Middle frontal gyrus (tissue), 1 donor: ENCODE measurements around the gene VIPR2.

Source experiments
- DNase-seq: peaks from one replicate; pipeline ENCODE4 v3.0.0-alpha.2; 2015; ENCODE audit warnings: low spot score; ENCODE audit errors: extremely low spot score

VIPR2 gene

DNA sequence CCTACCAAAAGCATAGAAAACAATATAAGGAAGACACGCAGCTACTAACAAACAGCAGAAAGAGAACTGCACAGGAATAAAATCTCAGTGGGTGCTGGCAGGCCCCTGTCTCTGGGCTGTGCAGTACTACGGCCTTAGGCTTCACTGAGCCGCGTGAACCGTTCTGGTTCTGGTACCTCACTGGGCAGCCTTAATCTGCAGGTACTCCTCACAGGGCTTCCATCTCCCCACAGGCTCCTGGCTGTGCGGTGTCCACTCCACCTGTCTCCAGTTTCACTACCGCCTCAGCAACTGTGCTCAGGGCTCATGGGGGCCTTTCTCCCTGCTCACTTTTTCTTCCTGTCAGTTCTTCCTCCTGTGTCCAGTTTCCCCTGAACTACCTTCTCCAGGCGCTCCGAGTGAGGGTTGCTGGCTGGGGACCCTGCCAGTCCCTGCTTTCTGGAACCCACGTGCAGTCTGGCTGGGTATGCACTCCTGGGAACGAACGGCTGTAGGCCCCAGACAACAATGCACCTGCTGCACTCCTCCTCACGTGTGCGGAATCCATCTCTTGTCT, 75.7 kb downstream of the VIPR2 start:
- no peak for DNase-seq

DNA sequence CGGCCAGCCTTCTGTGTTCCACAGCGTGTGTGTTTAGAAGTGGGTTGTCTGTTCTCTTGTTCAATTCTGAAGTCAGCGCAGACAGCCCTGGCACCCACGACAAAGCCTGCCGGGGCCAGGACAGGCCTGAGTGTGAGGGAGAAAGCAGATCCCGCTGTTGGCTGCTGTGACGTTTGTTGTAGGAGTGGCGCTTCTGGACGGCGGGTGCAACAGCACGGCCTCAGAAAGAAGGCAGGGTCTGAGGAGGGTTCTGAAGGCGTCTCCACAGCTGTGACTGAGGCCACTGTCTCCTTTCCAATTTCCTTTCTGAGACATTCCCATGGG, 76.2 kb downstream of the VIPR2 start:
- no peak for DNase-seq

DNA sequence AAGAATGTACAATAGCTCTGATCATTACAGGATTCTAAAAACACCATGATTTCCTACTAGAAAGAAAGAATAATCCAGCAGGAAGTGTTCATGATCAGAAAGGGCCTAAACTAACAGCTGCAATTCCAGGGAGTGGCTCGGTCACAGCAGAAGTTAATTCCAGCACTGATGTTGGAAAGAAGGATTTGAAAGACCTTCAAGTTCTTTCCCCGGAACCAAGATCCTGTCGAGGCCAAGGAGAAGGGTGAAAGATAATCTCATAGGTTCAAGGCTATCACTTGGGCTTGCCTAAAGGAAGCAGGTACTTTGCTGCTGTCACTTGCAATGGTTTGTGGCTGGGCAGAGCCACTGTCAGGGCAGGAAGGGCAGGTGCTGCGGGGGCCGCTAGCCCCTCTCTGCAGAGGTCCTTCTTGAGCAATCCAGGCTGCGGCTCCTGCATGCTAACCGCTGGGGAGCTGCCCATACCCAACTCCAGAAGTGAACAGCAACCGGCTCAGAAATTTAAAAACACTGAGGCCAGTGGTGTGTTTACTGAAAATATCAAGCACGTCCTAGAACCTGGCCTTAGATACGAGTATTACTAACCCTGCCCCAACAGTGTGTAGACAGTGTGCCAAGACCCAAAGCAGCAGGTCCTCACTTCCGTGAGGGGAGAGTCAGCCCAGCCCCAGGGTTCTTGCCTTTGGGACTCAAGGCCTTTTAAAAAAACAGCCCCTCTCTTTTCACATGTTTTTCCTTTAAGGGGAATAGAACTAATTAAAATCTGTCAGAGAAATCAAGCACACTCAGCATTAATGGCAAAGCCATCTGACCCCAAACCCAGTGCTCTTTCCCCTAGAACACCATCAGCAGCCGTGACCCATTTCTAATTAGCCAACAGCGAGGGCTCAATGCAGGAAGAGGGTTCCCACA, 76.8 kb downstream of the VIPR2 start:
- no peak for DNase-seq

DNA sequence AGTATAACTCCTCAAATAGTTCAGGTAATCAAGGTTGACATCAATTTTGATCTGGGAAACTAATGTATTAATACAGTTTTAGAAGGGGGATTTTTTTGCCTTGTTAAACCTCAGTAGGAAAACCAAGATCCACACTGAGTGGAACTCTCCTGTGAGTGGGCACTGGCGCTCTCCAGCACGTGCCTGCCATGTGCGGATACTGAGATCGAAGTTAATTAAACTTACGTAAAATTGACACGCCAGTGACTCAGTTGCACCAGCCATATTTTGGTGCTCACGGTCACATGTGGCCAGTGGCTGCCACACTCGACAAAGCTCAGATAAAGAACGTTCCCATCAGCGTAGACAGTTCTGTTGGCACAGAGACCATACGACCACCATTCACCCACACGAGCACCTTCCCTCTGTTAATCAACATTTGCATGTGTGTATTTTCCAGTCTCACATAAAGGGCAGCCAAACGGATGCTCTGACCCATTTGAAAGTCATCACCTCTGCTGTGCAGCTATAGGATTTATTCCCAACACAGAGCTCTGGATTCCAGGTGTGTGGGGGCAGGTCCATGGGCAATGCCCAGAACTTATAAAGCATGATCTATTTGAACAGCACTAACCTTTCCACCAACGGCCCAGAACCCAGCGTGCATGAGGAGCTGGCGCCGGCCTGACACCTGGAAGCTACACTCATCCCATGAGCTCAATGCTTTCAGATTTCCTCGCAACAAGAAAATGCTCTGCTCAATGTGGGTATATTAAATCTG, 77.7 kb downstream of the VIPR2 start:
- DNase-seq = no peak

DNA sequence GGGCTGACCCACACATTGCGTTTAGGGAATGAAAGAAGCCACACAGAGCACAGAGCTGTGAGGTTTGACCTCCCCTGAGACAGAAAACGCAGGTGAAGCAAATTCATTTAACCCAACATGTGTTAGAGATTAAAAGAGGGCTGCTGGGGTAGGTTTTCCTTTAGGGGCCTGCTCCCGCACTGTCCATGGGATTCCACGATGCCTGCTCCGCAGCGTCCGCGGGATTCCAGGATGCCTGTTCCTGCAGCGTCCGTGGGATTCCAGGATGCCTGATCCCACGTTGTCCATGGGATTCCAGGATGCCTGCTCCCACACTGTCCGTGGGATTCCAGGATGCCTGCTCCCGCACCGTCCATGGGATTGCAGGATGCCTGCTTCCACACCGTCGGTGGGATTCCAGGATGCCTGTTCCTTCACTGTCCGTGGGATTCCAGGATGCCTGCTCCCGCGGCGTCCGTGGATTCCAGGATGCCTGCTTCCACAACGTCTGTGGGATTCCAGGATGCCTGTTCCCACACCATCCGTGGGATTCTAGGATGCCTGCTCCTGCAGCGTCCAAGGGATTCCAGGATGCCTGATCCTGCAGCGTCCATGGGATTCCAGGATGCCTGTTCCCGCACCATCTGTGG, 78.7 kb downstream of the VIPR2 start:
- DNase-seq = no peak

DNA sequence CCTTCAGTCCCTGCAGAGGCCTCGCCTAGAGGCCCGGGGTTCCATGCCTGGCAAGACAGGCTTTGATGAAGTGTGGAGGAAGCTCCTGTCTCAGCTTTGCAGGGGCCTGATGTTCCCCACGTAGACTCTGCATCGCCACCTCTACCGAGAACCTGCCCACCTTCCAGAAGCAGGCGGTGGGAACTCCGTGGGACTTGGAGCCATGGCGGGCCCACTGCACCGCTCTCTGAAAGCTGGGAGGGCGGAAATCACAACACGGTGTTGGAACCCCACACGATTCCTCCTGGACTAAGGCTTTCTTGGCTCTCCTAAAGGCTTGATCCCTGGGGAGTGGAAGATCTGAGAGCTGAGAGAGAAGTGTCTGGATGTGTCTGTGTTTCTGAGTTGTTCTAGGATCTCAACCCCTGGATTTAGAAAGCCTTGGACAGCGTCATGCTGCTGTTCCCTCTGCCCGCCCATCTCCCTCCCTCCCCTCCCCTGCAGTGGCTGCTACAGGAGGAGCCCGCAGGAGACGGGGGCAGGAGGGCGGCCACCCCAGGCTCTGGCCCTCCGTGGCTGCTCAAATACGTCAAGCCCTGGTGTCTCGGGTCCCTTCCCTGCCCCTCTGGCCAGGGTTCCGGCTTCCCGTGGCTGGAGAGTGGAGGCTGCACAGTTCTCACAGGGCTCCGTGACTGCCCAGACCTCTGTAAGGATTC, 79.7 kb downstream of the VIPR2 start:
- DNase-seq = no peak

DNA sequence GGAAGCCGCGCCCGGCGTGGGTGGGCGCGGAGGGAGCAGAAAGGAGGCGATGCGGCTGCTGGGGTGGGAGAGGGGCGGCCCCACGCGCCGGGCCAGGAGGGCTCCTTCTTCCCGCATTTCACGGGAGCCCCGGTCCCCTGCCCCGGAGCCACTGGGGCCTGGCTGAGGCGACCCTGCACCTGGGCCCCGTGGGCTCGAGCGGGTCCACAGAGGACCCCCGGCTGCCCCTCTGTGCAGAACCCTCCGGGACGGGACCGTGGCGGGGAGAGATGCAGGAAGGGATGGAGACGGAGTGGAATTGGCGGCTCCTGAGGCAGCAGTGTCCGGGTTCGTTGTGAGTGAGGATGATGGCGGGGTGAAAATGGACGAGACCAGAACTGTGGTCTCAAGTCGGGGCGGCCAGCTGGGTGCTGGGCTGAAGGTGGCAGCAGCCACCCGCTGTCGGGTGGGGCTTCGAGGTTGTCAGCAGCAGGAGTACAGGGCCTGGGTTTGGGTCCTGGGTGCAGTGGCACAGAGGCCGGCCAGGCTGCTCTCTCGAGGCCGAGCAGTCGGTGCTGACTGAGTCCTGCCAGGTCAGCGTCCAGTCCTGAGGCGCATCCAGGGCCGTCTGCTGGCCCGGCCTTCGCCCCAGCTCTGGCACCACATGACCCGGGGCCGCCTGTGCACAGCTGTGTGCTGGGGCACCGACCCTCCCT, 80.4 kb downstream of the VIPR2 start:
- no peak for DNase-seq

DNA sequence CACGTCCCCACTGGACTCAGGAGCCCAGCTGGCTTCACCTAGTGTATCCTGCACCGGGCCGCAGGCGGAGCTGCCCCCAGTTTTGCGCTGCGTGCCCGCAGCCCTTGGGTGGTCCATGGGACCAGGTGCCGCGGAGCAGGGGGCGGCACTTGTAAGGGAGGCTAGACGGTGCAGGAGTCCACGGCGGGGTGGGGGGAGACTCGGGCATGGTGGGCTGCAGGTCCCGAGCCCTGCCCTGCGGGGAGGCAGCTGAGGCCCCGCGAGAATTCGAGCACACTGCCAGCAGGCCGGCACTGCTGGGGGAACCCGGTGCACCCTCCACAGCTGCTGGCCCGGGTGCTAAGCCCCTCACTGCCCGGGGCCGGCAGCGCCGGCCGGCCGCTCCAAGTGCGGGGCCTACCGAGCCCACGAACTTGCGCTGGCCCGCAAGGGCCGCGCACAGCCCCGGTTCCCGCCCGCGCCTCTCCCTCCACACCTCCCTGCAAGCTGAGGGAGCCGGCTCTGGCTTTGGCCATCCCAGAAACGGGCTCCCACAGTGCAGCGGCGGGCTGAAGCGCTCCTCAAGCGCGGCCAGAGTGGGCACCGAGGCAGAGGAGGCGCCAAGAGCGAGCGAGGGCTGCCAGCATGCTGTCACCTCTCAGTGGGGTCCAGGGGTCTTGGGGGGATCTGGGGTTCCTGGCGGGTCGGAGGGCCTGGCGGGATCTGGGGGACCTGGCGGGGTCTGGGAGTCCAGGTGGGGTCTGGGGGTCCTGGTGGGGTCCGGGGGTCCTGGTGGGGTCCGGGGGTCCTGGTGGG, 81.4 kb downstream of the VIPR2 start:
- no peak for DNase-seq

DNA sequence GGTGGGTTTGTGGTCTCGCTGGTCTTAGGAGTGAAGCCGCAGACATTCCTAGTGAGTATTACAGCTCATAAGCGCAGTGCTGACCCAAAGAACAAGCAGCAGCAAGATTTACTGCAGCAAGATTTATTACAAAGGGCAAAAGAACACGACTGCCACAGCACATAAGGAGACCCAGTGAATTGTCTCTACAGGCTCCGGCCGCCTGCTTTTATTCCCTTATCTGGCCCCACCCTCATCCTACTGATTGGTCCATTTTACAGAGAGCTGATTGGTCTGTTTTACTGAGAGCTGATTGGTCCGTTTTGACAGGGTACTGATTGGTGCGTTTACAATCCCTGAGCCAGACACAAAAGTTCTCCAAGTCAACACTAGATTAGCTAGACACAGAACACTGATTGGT, 82.1 kb downstream of the VIPR2 start:
- DNase-seq = no peak

DNA sequence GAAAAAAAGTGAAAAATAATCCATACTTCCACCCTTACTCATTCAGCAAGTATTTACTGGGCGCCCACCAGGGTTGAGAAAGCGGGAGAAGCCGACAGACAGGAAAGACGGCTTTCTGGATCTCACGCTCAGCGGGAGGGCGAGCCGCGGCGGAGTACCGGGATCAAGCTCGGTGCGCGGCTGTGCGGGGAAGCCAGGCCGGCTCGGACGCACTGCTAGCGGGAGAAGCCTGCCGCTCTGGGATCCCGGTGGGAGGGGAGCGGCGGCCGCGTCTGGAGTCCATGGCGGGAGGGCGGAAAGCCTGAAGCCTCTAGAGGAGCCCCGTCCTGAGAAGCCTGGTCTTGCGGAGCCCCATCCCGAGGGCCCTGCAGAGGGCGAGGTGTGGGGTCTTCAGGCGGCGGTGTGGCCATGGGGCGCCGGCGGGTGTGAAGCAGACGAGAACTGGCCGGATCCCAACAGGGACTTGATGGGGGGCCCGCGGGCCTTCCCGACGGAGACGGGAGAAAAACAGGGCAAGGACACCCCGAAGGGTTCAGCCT, 82.9 kb downstream of the VIPR2 start:
- no peak for DNase-seq

DNA sequence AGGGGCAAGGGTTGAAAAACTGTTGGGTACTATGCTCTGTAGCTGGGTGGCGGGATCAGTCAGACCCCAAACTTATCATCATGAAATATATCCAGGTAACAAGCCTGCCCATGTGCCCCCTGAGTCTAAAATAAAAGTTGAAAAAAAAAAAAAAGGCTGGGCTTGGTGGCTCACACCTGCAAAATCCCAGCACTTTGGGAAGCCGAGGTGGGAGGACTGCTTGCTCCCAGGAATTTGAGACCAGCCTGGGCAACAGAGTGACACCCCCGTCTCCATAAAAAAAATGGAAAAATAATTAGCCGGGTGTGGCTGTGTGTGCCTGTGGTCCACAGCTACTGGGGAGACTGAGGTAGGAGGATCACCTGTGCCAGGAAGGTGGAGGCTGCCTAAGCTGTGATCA, 83.5 kb downstream of the VIPR2 start:
- no peak for DNase-seq

DNA sequence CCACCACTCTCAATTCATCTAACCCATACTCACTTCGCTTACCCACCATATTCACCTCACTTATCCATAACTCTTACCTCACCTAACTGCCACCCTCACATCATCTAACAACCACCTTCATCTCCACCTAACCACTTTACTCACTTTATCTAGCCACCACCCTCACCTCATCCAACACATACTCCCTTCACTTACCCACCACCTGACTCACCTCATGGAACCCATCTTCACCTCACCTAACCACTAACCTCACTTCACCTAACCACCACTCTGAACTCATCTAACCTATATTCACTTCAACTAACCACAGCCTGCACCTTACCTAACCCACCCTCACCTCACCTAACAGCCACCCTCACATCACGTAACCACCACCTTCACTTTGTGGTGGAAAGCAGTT, 84.2 kb downstream of the VIPR2 start:
- no peak for DNase-seq

DNA sequence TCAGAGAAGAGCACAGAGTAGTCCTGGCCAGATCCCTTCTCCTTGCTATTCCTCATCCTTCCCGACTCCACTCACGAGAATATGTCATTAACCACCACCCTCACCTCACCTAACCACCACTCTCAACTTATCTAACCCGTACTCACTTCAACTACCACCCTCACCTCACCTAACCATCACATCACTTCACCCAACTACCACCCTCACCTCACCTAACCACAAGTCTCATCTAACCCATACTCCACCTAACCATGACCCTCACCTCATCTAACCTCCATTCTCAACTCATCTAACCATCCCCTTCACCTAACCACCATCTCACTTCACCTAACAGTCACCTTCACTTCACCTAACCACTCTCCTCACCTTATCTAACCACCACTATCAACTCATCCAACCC, 85.0 kb downstream of the VIPR2 start:
- no peak for DNase-seq

DNA sequence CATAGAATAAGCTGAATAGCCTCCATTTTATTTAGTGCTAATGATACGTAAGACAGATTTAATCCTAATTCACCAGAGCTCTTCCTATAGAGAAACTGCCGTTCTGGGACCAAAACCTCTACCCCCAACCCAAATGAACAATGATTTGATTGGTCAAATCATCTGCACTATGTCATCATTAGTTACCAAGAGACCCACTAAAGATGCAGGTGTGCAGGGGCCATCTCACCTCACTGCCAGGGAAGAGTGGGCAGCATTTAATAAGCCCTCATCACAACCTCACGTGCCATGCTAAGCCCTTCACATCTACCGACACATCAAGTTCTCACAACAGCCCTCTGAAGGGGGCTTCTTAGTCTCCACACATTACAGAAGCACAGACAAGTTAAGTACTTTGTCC, 87.0 kb downstream of the VIPR2 start:
- no peak for DNase-seq

DNA sequence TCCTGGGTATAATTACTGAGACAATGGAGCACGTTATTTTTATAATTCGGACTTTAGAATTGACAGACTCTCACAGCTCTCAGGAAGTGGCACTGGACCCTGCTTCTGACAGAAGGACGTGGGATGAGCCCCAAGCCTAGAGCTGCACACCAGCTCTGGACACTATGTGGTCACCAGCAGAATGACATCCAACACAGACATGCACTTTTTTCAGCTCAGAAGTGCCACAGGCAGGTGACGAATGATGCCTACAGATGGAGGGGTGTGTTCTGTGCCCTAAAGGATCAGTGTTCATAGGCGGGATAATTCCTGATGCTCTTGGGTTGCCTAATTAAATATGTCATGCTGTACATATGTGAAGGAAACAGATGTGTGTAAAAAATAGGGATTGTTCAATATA, 87.9 kb downstream of the VIPR2 start:
- DNase-seq = no peak

DNA sequence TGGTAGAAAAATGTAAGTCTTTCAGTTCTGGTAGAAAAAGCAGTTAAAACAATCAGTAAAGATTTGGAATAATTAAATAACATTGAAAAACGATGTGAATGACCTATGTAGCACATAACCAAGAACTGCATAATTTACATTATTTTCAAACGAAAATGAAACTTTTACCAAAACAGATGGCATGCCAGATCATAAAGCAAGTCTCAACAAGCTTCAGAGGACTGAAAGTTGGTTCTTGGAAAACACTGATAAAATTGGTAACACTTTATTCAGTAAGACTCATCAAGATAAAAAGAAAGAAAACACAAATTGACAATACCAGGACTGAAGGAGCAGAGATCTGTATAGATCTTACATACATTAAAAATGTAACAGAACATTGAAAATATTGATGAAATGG, 92.8 kb downstream of the VIPR2 start:
- DNase-seq = no peak

DNA sequence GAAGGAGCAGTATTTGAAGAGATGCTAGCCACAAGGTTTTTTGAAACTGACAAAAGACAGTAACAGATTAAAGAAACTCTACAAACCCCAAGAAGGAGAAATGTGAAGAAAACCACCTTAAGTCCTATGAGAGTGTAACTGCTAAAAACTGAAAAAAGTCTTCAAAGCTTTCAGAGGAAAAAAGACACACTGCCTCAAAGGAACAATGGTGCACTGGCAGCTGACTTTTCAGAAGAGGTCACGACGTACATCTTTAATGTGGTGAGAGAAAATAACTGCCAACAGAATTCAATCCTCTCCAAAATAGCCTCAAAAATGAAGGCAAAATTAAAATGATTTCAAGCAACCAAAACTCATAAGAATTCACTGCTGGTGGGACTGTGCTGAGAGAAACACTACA, 94.0 kb downstream of the VIPR2 start:
- DNase-seq = no peak

DNA sequence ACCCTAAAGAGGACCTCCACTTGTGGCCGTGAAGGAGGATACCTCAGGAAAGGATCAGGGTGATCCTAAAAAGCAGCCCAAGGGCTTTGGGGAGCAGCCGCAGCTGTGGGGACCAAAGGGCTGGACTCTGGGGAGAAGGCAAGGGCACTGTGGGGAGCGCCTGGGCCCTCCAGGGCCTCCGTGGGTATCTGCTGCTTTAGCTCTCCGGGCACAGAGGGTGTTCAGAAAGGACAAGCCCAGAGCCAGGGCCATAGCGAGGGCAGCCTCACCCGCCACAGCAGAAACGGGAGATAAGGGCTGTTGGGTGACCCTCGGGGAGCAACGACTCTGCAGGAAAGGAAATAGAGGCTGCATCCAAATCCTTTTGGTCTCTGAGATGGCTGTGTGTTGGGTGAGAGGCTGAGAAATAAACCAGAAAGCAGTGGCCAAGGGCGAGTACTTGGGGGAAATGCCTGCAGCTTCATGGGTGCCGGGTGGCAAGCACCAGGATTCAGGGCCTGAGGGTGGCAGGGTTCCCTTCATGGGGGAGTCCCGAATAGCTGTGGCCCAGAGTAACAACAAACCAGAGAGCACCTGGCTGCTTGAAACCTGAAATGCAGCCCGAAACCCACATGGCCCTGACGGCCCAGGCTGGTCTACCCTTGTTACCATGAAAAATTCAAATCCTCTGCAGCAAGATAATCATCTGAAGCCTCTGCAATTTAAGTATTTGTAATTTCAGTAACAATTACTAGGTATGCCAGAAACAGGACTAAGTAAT, 95.2 kb downstream of the VIPR2 start:
- DNase-seq = no peak

DNA sequence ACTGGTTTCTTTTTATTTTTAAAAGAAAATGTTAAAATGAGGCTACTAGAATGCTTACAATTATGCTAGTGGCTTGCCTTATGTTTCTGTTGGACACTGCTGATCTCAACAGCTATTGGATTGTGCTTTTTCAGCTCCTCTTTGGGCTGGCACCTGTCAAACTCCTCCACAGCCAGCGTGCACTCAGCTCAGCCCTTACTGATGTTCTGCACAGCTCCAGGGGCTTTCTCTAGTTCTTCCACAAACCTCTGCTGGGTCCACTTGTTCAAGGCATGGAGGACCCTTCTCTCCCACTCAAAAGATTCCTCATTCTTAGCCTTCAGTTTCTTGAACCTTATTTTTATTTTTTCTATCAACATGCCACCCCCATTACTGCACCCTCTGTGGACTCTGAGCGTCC, 96.0 kb downstream of the VIPR2 start:
- no peak for DNase-seq
